Skin epidermis (tissue), 12 donors: ENCODE measurements around the gene ADISSP.

Experiments used
- H3K27ac ChIP-seq, 21 experiments: fragments of 200-600 bp; sonication (generic) in 11 of 21; one replicate each; pipeline ENCODE4 v1.5.0; 2020; ENCODE audit warnings: mild to moderate bottlenecking in 3 of 21, inconsistent platforms in 2 of 21, moderate library complexity in 2 of 21
- H3K4me3 ChIP-seq, 7 experiments: fragments of 200-600 bp; sonication (generic) in 2 of 7; one replicate each; pipeline ENCODE4 v1.5.0; 2020; ENCODE audit warnings: inconsistent platforms in 2 of 7, mild to moderate bottlenecking in 2 of 7, moderate library complexity in 1 of 7

ADISSP gene

DNA sequence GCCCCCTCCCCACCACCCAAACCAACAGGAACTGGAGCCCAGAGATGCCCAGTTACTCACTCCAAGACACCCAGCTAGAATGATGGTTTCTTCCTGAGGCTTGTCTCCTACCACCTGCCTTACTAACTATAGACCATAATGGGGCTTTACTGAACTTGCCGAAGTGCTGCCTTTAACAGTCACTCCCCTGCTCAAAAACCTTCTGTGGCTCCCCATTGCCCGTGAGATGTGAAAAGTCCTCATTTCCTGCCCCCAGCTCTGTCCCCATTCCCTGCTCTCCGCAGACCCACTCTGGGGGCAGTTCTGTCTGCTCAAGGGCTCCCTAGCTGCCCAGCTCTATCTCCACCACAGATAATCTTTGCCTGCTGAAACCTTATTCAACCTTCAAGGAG lies 60.0 kb downstream of the ADISSP start:
- no peak overlapping the region for H3K27ac ChIP-seq
- no peak overlapping the region for H3K4me3 ChIP-seq

- Histone ChIP-seq H3K27ac (no peak overlapping the region), H3K4me3 (no peak overlapping the region)
These were observed 60.6 kb downstream of the ADISSP start for GRCh38 chr20:3706774-3707507.

- Histone ChIP-seq H3K4me3 (no peak overlapping the region), H3K27ac (no peak overlapping the region)
These were observed 61.4 kb downstream of the ADISSP start for GRCh38 chr20:3705970-3706739.

DNA sequence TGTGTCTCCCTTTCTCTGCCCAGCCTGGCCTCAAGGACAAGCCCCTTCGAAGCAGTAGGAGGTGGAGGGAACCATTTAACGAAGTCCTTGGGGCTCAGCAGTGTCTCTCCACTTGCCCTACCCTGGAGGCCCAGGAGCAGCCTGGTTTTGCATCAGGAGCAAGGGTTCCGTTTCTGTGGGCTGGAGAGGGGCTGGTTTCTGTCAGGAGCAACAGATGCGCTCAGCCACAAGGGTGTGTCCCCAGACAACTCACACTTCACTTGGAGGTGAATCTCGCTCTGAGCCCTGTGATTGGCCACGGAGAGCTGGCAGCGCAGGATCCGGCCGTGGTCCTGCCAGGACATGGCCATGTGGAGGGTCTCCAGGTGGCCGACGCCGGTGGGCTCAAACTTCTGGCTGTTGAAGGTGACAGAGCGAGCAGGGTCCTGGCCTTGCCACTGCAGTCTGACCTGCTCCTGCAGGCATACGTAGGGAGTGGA lies 62.0 kb downstream of the ADISSP start:
- H3K4me3 ChIP-seq: no peak overlapping the region
- no peak overlapping the region for H3K27ac ChIP-seq

- no peak overlapping the region for H3K27ac ChIP-seq
These were observed 63.5 kb downstream of the ADISSP start for GRCh38 chr20:3704087-3704486.

More at GRCh38 chr20:3704087-3704486, 63.5 kb downstream of the ADISSP start:
- H3K4me3 ChIP-seq: no peak overlapping the region
